GM21737 (cell line): Measurements from ENCODE around the gene PLEKHG3.

Experiments
- ATAC-seq: cut with Tn5 transposase; IDR thresholded peaks from one replicate; pipeline ENCODE4 v1.9.1; 2021; ENCODE audit warnings: mild to moderate bottlenecking, moderate library complexity; ENCODE audit not compliant: unreplicated experiment

Gene PLEKHG3

DNA sequence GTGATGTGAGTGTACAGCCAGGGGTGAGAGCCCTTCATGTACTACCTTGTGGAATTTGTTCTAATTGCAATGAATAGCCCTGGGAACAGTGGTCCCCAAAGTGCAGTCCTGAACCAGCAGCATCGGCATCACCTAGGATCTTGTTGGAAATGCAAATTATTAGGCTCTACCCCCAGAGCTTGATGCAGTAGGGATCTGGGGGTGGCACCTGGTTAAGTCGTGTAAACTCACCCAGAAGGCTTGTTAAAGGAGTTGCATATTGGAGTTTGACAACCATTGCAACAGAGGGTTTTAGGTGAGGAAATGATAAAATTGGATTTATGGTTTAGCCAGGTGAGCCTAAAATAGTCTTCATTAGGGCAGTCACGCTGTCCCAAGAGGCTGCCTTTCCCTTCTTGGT, 73.2 kb downstream of the PLEKHG3 start:
- no peak for ATAC-seq

DNA sequence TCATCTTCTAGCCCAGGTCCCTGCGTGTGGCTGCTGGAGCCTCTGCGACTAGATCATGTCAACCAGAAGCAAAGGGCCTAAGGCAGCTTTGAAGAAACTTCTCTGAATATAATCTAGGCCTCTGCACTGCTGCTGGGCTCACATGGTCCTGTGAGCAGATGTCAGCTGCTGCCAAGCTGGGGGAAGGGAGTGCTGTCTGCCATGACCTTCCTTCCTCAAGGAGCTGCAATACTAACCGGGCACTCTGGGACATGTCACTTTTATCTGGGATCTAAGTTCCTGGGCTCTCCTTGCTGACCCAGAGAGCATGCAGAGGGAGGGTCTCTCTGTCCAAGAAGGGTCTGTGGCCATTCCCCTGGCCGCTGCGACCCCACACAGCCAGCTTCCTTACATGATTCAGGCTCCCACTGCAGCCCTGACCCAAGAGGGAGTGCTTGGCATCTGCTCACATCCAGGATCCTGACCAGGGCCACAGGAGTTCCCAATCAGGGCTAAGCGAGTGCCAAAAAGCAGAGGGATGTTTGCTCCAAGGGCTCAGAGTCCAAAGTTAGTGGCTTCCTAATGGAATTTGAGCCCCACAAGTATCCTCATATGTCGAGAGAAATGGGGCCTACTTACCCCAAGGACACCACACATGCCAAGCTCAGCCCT, 74.0 kb downstream of the PLEKHG3 start:
- no peak for ATAC-seq

DNA sequence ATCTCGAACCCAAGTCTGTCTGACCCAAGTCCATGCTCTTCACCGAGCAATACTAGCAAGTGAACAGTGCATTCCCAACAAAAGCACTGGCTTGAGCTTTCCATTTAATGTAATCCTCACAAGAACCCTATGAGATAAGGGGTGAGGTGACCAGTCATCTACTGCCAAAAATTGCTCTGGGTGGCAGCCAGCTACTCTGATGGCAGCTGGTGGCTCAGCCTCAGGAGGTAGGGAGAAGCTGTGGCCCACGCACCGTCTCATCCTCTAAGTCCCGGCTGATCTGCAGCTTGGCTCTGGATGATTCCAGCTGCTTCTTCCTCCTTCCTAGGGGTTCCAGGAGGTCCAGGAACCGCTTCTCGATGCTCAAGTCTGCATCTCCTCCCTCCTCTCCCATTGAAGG, 75.2 kb downstream of the PLEKHG3 start:
- ATAC-seq: no peak

DNA sequence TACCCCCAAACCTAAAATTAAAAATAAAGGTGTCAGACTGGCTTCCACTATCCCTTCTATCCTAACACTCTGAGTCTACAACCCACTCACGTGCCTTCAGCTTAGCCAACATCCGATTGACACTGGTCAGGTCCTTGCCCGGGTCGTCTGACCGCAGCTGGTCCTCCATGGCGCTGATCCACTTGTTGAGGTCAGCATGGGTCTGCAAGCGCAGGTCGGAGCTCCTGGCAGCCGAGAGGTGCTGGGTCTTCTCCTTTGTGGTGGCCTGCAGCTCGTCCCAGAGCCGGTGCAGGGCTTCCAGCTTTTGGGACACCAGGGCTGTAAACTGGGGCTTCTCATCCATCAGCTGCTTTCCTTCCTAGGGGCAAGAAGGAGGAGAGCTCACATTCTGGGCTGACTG, 78.0 kb downstream of the PLEKHG3 start:
- ATAC-seq: no peak

DNA sequence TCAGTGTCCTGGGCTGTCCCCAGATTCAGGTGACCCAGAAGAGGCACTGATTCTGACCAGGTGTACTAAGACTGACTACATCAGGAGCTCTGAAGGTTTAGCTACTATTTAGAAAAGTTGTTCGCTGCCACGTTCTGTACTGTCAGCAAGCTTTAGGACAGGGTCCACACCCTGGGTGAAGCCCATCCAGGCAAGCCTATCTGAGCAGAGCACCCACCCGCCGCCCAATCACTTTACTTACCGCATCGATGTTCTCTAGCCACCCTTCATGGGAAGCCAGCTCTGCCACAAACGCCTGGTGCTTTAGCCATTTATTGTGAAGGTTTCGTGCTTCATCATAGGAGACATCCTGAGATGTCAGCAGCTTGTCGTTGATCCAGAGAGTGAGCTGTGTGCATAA, 79.8 kb downstream of the PLEKHG3 start:
- ATAC-seq: no peak

DNA sequence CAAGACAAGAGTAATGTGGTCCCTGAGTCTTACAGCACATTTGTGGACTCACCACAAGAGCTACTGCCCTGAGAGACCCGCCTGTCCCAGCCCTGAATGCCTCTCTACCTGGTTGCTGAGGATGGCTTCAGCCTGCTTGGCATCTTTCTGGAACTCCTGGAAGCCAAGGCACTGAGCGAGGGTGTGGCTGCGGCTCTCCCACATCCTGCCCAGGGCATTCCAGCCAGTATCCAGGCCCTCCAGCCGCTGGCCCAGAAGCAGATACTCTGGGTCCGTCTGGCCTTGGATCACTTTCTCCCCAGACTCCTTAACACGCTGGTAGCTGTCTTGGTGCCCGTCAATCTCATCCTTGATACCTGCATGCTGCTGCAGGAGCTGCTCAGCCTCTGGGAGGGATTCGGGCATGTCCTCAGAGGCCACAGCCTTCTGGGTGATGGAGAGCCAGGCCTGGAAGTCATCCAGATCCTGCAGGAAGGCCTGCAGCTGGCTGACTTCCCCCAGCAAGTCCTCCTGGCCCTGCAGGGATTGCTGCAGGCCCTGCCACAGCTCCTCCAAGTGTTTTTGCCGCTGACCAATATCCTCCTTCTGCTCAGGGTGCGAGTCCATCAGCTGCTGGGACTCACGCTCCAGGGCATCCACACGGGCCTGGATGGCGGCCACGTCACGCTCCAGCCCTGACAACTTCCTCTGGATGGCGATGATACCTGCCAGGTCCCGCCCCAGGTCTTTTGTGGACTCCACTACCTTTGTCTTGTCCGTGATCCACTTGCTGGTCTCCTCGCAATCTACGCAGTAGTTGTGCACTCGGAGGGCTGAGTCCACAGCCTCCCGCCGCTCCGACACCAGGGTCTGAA, 82.3 kb downstream of the PLEKHG3 start:
- no peak for ATAC-seq

DNA sequence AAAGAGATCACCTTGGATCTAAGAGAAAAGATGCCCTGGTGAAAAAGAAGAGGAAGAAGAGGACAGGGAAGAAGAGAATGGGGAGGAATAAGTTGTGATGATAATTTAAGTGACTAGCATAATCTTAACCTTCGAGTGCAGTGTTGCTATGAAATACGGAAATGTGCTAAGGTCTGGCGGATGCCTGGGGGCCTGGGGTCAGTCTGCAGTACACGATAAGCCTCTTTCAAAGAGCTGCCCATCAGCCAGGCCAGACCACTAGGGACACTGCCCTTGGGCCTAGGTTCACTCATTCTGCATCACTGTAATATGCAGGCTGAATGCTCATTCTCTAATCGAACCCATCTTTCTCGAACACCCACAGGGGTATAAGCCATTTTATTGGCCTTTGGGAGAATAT, 83.4 kb downstream of the PLEKHG3 start:
- ATAC-seq: no peak

DNA sequence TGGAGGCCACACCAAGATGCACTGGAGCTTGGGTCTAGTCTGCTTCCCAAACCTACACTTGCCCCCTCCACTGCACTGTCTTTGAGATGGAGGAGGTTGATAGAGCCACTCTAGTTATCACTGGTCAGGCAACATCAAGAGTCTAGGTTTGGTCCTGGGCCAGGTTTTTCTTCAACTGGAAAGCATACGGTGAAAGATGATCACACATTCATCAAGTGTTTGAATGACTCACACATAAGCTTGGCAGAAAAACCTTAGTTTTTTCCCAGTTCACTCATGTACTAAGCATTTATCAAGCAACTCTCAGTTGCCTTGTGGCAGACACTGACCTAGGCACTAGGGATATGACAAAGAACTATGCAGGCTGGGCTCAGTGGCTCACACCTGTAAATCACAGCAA, 84.5 kb downstream of the PLEKHG3 start:
- no peak for ATAC-seq

DNA sequence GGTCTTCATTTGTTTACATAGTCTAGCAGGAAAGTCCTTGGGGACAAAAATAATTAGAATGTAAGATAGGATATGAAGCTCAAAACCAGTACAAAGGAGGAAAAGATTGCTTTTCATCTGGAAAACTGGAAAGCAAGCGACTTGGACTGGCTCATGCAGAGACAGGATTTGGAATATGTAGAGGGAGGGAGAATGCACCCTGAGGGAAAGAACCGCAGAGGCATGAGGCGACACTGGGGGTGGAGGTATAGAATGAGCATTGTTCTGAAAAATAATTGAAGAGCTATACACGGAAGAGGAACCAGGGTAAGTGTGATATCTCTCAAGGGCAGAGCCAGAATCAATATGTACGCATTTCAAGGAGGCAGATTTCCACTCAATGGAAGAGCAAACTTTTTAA, 85.5 kb downstream of the PLEKHG3 start:
- ATAC-seq: no peak

DNA sequence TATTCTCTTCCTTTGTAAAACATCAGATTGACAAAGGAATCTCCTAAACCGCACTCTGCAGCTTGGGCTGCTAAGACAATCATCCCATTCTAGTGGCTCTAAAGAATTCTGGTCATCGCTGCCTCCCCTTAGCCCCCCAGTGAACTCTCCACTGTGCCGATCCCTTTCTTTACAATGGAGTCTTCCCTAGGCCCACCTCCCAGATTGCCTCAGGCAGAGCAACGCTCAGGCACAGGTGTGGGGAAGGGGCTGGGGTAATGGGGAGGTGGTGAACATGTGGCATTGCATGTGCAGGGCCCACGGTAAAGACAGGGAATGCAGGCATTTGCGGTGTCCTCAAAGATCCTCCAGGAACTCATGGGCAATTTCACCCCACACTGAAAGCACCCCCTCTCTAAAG, 86.3 kb downstream of the PLEKHG3 start:
- no peak for ATAC-seq

DNA sequence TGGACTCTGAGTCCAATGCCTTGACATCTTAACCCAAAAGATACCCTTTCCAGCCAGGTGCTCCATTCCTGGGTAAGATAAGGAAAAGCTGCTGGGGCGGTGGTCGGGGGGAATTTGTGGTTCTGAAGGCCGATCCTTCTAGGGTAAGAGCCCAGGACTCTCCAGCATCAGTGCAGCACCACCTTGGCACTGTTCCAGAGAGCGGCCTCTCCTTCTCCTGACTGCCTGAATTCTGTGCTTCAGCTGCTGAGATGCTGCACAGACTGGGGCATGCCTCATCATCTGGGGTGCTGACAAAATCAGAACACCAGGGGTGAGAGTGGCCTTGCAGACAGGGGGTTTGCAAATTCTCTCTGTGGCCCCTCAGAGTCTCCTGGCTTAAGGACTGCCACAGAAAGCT, 88.0 kb downstream of the PLEKHG3 start:
- no peak for ATAC-seq

DNA sequence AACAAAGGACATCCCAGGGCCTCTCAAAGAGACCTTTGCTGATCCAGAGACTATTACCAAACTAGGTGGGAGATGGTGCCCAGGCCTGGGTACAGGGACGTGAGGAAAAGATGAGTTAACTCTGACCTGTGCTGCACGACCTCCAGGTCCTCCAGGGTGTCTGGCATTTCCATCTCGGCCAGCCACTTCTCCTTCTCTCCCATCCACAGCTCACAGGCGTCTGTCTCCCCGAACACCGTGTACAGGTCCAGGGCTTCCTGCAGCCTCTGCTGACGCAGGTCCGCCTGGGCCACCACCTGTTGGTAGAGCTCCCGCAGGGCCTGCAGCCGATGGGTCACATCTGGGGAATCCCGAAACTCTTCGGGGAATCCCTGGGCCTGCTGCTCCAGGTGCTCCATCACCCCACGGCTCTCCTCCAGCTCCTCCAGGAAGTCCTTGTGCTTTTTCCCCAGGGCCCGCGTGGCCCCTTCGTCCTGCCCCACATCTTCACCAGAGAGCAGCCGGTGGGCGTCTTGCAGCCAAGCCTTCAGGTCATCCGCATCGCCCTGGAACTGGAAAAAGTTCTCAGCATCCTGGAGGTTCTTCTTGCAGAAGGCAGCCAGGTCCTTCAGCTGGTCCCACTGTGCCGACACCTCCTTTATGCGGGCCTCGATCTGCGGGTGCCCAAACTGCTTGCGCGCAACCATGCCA, 88.8 kb downstream of the PLEKHG3 start:
- no peak for ATAC-seq

DNA sequence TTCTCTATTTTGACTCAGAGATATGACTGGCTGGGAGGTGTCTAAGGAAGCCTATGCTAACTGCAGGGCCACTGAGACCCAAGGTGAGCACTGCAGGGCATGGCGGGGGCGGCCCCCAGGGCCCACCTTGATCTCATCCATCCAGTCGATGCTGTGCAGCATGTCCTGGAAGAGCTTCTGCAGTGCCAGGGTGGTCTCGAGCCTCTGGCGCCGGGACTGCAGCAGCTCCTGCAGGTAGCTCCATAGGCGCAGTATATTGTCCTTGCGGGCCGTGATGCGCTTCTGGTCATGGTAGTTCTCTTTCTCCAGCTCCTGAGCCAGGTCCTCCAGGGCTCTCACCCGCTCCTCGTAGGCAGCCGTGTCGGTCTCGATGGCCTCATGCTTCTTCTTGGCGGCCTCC, 91.0 kb downstream of the PLEKHG3 start:
- ATAC-seq: no peak

DNA sequence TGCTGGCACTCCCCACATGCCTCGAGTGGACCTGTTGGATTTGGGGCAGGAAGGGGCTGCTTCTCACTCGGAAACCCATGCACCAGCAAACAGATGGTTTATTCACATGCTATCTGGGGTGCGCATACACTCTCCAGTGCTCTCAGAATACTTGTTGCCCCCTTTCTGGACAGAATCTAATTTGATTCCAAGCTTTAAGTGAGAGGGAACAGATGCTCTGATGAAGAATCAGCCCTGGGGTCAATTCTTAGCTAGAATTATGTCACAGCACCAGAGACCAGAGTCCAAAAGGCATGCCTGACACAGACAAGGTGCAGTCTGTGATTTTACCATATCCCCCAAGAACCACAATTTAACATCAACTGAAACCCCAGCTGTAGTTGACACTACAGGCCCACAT, 91.7 kb downstream of the PLEKHG3 start:
- no peak for ATAC-seq

DNA sequence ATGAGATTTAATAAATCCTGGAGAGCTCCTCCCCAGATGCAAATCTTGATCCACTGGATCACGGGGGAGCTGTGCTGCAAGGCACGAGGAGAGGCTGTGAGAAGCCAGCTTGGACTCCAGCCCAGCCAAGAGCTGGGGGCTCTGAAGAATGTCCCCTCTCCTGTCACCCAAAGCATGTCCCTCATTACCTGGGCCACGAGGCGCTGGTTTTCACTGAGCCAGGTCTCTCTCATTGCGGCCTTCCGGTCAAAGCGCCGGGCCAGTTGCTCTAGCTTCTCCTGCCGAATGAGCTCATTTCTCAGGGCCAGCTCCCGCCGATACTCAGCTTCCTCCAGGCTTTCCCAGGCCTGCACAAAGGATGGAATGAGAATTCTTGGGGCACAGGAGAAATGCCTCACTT, 92.1 kb downstream of the PLEKHG3 start:
- no peak for ATAC-seq

DNA sequence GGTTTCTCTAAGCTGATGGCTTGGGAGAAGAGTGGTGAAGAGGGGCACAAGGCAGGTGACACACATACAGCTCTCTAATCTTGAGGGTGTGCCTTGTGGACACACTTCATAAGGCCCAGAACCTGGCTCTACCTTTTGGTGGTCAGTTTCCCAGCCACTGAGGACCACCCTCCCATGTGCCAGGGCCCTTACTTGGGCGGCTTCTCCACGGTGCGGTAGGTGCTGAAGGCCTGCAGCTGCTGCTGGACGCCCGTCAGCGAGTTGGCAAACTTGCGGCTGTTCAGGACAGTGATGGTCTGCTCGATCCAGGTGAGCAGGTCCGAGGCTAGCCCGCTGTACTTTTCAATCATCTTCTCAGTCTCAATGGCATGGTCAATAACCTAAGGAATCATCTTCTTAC, 95.3 kb downstream of the PLEKHG3 start:
- ATAC-seq: no peak
